ENCODE data around the gene HPSE2.

Gene HPSE2

DNA sequence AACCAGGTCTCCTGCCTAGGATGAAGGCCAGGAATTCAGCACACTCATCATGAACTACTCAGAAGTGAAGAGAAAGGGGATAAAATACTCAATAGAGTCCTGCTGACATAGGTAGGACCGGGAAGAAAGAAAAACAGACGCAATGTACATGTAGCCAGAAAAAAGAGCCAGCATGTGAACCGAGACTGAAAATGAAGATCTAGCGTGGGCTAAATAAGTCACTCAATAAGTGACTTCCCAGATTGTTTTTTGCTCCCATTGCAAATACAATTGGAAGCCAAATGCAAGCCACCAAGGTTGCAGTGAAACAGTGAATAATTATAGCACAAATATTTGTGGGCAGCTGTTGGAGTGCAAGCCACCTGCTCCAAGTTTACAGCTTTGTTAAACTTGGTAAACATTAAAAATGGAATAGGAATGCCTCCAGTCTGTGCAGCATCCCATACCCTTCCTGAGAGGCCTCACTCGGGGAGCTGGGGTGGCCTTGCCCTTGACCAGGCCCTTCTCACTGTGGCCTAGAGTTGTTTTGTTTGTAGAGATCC lies 754.2 kb downstream of the HPSE2 start:
- no peak for DNase-seq

DNA sequence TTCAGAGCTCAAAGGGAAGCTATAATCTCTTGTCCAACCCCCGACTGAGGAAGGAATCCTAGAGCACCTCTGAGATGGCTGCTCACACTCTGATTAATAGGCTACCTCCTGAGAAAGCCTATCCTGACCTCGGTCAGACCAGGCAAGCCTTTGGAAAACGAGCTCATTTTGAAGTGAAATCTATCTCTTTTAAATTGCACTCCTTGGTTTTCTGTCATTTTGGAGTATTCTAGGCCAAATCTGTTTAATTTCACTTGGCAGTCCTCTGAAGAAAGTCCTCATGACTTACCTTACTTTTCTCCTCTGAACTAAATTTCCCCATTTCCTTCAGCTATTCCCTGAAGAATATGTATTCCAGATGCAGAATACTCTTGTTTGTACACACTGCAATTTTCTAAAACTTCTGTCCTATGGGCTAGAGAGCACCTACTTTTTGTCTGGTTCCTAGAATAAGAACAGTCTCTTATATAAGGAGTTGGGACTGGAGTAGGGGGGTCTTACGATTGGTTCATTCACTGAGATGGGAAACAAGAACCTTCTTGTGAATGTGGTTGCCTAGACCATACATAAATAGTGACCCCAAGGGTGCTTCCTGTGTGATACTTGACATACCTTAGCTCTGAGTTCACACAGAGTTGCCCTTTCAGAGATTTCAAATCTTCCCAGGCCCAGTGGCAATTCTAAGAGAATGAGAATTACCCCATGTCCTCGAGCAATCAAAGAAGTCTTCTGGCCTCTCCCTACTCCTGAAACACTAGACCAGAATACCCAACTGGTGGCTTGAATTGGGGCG lies 757.0 kb downstream of the HPSE2 start:
- DNase-seq: no peak

DNA sequence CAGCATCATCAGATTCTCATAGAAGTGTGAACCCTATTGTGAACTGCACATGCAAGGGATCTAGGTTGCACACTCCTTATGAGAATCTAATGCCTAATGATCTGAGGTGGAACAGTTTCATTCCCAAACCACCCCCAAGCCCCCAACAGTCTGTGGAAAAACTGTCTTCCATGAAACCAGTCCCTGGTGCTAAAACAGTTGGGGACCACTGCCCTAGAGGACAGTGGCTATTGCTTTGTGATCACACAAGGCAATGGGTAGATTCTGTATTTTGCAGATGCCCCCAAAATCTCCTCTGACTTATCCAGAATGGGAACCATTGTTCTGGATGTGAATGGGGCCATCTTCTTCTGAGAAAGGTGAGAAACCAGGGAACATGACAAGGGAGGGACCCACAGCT lies 757.8 kb downstream of the HPSE2 start:
- no peak for DNase-seq

DNA sequence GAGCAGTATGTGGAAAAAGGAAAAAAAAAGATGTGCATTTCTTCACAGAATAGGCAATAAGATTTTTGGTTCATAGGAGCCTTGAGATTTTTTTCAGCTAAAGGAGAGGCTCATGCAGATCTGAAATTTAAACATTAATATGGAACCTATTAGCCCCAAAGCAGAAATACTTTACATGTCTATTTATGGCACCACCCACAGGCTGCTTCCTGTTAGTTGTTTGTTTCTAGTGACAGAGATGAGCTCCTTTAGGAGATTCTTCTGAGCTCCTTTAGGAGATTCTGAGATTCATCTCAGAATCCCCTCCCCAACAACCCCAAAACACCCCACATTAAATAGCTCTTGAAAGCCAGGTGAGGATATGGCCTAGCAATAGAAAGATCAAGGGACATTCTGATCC lies 761.0 kb downstream of the HPSE2 start:
- no peak for DNase-seq

DNA sequence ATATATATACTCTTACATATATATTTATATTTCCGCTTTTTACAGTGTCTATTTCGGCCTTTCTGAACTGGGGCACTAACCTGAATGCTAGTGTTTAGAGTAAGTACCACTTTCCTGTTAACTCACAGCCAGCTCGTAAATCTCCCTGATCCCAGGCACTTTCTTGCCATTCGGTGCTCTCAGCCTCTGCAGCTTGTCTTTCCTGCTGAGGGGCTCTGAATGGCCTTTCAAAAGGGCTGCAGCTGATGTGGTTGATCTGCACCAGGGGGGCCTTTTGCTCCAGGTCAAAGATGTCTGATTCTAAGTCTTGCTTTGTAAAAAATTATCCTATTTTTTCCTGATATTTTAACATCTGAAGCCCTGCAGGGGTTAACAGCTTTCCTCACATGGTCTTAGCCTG lies 763.5 kb downstream of the HPSE2 start:
- no peak for DNase-seq

DNA sequence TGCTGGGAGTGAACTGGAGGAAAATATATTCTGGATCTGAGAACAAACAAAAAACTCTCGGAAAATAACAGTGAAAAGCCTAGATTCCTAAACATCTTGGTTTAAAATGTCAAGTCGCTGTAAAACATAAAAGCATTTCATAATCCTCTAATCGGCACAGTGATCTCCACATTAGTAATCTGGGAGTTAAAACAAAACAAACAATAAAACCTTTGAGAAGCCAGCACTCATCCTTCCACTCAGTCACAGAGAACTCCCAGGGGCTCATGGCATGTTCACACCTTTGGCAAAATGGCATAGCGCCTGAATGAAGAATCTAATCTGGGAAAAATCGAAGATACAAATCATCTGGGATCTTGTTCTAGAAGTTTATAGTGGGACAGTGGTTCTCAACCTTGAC lies 764.8 kb downstream of the HPSE2 start:
- no peak for DNase-seq

DNA sequence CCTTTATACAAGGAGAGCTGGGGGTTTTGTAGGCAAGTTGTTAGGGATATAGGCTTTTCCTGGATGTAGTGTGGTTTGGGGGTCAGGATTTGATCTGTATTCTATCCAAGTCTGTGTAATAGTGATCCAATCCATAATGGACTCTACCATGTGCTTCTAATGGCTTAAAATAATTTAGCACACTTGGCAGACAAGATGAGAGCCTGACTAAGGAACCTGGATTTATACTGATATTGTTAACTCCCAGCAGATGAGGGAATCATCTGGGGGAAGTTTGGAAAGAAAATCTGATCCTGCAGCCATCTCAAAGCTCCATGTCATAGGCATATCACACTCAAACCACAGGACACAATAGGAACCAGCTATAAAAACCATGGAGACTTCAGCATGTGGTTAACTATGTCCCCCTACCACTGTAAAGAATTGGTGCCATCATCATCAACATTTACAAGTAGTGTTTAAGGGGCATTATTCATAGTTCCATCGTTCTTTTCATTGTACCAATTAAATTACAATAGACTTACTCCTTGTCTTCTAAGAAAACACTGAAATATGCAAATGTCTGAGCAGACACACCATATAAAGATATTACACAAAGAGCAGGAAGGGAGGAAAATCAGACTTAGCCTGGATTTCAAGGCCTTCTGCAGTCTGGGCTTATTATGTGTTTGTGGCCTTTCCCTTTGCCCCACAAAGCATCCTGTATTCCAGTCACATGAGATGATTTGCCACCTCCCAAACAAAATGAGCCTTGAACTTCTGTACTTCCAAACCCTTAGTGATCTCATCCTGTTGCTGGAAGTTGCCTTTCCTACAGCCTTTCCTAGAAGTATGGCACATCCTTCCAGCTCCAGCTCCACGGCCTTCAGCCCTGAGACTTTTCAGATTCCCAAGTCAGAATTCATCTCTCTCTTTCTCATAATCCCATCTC lies 766.4 kb downstream of the HPSE2 start:
- DNase-seq: no peak

DNA sequence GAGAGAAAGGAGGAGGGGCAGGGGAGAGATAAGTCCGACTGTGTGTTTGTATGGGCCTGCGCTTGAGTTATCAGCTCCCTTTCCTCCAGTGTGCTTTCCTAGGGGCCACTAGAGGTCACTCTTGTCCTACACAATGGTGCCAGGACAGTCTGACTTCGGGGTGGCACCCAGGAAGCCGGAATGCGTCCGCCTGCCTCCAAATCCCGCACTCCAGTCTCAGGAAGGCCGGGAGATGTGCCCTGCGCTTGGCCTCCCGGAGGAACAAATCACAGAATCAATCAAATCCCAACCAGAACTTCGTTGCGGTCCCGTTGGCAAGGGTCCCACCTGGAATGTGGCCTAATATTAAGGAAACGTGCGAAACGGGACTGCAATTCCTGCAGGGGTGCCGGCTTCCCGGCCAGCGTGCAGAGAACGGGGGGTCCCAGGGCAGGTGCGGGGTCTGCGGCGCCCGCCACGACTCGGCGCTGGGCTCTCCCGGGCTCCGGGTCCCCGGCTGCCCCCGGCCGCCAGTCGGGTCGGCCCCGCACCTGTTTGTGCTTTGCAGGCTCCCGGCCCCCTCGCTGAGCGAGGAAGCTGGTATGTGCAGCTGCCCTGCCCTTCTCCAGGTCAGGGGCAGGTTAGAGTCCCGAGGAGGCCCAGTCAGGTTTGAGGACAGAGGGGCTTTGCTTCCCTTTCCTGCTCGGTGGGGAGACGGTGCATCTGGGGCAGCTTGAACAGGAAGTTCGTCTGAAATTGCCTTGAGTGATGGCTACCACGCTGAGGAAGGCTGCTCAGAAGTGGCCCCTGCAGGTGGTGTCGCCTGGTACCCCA lies 767.9 kb downstream of the HPSE2 start:
- peak; percentile 72 for DNase-seq

DNA sequence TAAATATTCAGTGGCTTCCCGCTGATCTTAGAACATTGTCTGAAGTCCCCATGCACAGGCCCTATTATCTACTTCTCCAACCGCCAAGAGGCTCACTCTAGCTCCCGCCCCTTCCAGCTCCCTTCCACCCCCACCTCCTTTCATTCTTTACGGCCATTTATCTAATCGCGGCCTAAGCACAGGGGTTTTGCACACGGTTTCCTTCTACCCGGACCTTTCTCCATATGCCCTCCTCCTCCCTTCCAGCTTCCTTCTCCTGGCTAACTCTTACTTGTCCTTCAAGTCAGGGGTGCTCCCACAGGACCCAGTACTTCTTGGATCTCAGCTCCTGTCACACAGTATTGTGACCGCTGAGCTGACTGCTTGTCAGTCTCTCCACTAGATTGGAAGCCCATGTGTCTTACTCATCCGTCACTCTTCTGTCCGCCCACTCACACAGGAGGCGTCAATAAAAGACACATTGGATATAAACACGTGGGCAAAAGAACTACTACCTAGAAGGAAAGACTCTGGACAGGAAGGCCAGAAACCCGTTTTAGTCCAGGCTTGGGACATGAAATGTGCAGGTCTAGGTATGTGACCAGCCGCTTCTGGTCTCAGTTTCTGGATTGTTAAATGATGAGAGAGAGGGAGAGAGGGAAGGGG lies 768.7 kb downstream of the HPSE2 start:
- DNase-seq: no peak

DNA sequence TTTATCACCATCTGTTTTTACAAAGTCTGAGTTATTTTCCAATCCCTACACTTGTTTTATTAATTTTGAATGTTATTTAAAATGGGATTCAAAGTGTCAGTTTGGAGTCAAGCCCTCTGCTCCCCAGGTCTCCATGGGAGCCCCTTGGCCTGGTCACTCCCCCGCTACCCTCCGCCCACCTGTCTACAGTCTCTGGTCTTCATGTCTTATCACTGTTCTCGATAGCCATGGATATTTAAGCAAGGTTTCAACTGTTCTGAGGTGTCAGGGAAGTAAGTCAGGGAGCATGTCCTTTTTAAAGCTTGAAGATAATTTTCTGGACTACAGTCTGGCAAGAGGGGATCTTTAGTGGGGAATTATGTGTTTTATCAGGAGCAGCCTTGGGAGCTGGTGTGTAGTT lies 769.8 kb downstream of the HPSE2 start:
- no peak for DNase-seq

DNA sequence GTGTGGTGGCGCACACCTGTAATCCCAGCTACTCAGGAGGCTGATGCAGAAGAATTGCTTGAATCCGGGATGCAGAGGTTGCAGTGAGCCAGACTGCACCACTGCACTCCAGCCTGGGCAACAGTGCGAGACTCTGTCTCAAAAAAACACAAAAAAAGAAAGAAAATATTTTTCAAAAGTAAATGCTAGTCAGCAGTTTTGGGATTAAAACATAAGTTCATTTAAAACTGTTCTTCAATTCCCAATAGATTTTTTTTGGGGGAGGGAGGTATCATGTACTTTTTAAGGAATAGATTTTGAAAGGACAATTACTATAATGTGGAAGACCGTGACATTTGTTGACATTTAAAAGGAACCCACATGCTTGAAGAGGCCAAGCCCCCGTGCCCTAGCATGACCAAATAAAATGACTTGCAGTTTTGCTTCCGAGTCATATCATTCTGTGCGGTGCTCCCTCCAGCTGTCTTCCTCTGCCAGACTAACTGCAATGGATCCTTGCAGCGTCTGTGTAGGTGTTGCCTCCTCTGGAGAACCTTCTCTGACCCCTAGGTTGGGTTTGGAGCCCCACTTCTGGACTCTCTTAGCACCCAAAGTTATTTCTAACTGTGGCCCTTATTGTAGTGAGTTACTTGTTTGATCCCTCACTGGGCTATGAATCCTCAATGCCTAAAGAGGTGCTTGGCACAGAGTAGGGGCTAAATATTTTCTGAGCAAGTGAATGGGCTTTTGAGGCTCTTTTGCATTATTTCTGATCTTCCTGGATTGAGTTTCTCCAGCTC lies 771.5 kb downstream of the HPSE2 start:
- DNase-seq: no peak

DNA sequence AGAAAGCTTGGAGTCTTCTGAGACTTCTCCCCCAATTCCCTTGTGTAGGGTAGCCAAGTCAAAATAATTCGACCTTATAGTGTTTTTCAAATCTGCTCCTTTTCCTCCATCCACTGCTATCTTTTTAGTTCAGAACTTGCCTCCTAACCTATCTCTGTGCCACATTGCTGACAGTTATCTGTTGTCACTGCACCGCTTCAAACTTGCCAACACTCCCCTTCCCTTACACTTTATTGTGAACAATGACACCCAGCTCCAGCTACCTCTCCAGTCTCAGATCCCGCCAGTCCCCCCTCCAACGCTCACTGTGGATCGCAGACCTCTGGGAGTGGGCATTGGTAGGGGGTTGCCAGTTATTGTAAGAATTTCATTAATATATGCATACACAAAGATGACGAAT lies 772.6 kb downstream of the HPSE2 start:
- no peak for DNase-seq

DNA sequence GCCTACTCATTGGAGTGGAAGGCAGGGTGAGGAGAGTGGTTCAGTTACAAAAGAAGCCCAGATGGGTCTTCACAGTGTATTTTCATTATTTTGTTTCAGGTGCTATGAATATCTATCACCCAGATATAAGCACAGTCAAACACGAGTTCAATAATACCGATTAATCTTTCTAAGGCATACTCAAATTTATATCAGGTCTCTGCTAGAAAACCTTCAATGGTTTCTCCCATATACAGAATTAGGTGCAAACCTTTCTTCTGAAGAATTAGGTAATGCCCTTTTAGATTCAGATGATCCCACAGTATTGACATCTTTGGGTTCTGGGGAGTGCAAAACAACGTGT lies 774.2 kb downstream of the HPSE2 start:
- no peak for DNase-seq

DNA sequence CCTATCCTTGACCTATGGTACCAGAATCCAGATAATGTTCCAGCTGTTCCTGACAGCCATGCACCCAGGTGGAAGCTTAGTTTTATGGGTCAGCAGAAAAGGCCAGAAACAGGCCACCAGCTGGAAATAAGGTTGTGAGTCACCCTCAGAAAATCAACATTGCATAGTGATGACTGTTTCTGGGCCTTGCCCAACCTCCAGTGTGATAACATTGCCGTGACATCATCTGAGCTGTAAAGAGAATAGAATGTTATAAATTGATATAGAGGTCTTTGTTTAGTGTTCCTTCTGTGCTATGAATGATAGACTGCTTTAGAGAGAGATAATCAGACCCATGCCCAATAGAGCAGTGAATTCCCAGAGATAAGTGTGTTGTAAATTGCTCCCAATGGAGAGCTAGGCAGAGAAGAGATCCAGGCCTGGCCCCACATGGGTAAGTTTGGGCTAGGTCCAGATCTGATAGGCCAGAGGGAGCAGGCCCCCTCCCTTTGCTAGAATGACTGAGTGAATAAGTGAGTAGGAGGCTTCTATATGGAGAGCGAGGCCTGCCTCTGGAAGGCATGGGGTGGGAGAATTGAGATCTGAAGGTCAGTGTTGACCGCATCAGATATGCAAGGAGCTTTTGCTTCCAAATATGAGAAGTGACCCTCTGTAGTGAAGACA lies 774.7 kb downstream of the HPSE2 start:
- DNase-seq: no peak

DNA sequence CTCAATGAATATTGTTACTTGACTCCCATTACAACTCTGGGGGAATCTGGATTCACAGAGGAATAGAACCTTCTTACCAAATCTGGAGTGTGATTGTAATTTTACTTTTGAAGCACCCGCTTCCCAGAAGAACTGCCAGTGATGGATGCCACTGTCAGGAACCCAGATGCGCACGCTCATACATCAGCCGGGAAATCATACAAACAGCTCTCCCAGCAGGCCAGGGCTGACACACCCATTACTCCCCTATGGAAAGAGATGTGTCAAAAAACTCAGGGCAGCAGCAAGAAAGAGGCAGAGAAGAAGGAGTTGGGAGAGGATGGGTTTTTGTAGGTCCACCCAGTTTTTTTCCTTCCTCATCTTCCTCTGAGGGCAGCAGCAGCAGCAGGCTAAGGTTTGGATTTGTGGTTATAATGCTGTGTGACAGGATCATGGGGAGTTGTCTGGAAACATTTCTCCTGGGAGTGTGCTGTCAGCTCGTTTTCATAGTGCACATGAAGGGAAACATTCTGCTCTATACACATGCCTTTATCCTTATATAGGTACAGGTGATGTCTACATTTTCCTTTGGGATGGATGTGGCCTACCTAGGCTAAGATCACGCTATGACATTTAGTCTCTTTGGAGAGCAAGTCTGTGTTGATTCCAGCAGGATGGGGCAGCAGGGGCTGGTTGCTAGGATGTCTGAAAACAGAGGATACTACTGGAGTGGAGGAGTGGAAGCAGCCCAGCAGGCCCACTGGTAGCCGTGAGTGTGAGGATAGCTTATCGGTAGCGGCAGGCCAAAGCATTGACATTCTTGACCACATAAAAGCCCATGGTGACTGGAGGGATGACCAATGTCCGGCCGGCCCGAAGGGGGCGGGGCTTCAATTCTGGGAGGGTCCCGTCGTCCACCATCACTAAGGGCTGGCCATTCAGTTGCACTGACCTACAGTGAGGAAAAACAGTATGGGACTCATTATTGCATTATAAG lies 776.6 kb downstream of the HPSE2 start:
- no peak for DNase-seq

DNA sequence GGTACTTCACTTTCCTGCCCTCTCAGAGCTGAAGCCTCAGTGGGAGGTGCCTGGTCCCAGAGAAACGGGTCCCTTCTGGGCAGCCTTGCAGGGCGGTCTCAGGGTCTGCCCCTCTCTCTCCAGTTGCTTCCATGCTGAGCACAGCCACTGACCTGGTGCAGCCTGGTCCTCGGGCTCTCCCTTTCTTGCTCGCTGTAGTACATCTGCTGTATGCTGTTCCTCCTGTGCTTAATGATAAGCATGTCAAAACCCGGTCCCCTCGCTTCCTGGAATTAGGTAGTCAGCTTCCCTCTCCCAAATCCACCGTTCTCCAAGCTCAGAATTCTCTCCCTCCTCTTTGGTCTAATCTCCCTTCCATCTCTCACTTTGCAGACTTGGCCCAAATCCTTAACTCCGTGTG lies 777.9 kb downstream of the HPSE2 start:
- DNase-seq: no peak

DNA sequence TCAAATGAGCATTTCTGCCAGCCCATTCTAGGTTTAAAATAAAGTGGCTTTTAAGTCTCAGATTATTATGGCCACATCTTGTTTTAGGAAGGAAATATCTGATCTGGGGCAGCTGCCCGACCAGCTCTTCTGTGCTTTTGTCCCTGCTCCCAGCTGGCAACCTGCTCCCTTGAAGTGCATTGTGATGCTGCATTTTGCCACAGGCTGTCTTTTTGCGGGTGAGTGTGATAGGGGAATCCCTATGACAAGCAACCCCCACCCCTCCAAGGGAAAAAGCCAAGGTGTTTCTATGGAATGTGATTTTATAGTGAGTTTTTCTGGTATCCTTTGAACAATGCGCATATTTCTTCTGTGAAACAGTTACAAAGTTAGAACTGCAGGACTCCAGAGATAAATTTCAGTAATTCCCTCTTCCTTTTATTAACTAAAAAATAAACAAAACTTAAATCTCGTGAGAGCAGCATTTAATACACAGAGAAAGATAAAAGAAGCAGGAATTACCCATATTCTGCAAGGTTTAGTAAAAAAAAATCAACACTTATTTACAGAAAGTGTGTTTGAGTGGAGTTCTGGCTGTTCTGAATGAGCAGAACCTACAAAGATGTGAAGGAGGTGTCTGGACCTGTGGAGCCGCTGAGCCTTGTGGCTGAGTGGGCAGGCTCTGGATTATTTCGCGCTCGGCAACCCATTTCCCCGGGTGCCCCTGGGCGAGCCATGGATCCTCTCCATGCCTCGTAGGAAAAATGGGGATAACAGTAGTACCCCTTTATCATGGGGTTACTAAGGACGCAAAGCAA lies 778.8 kb downstream of the HPSE2 start:
- DNase-seq: no peak

DNA sequence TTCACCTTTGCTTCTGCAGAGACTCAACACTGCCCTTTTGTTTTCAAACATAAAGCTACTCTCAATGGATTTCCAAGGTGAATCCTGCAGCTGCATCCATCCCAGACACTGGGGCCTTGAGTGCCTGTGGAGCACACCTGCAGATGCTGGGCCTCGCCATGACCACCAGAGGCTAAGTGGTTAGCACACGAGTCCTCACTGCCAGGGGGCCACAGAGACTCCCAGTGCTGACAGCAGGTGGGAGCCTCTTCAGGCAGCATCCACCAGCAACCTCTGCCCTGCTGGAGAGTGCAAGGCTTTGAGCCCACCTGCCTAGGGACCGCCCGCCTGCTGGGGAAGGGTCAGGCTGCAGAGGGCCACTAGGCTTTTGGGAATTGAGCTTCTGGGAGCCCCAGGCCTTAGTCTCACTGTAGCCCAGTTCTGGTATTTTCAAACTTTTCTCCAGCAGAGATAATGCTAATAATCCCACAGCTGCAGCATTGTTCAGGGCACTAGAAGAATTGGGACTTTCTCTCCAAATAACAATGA lies 779.5 kb downstream of the HPSE2 start:
- no peak for DNase-seq

DNA sequence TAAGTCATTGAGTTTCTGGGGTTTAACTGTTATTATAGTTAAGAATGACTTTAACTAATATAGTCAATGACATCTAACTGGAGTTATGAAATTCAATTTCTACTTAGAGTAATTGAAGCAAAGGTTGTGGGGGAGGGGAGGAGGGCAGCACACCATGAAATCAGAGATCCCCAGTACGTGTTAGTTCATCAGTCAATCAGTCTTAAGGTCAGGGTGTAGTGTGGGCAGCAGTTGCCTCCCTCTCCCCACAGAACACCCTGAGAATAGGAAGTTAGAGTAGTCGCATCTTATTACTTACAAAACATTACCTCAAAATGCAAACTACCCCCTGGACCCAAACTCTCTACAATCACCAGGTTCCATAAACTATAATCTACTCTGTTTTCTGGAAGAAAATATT lies 781.9 kb downstream of the HPSE2 start:
- no peak for DNase-seq
